Measurements from ENCODE around the gene CERS1.

The CERS1 gene

GRCh38 chr19:18895824-18896341 lies at the start of gene CERS1:
CERS1 (minus strand) TSS chr19:18896158; CDS start chr19:18896072, 86 bp downstream.
- Histone ChIP-seq H3K9ac (ENCODE audit: low read depth, low read length) (peak within 1 kb of the TSS; percentile 32; the same call in 1 of the 2 replicates), H3K4me1 (ENCODE audit: insufficient read depth, low read length) (no peaks in the 10 kb centered on the region; the same call in 1 of the 2 replicates), H3K27me3 (ENCODE audit: insufficient read depth, low read length) (peaks cover 27% of the 10 kb centered on the region), H3K4me3 (ENCODE audit: low read length) (peak within 1 kb of the TSS; percentile 71; the same call in 1 of the 2 replicates), H3K36me3 (ENCODE audit: insufficient read depth, low read depth, low read length) (no peaks in the 10 kb centered on the region), H3K9me3 (ENCODE audit: insufficient read depth, low read depth, low read length) (no peaks in the 10 kb centered on the region), H3K27ac (ENCODE audit: low read length) (no peak within 1 kb of the TSS)

- no peaks in the 10 kb centered on the region for H3K36me3 ChIP-seq (ENCODE audit: insufficient read depth, low read depth, low read length)
- H3K4me1 ChIP-seq (ENCODE audit: insufficient read depth, low read length) = no peaks in the 10 kb centered on the region
These were observed 49.3 kb upstream of the CERS1 start for GRCh38 chr19:18945297-18945696.

GRCh38 chr19:18943465-18943864 lies 47.5 kb upstream of the CERS1 start:
- Histone ChIP-seq H3K4me1 (ENCODE audit: insufficient read depth, low read length) (peaks cover 5% of the 10 kb centered on the region), H3K27ac (ENCODE audit: low read length) (no peak overlapping the region), H3K9ac (ENCODE audit: low read depth, low read length) (no peak overlapping the region), H3K36me3 (ENCODE audit: insufficient read depth, low read depth, low read length) (0 out of 2 replicates have a peak, but pooled peaks cover under 1% of the 10 kb centered on the region), H3K27me3 (ENCODE audit: insufficient read depth, low read length) (peaks cover 15% of the 10 kb centered on the region), H3K4me3 (ENCODE audit: low read length) (no peak overlapping the region), H3K9me3 (ENCODE audit: insufficient read depth, low read depth, low read length) (no peaks in the 10 kb centered on the region)

More at GRCh38 chr19:18945297-18945696, 49.3 kb upstream of the CERS1 start:
- H3K9ac ChIP-seq (ENCODE audit: low read depth, low read length) = no peak overlapping the region
- peaks cover 12% of the 10 kb centered on the region for H3K27me3 ChIP-seq (ENCODE audit: insufficient read depth, low read length)
- H3K27ac ChIP-seq (ENCODE audit: low read length) = no peak overlapping the region
- H3K4me3 ChIP-seq (ENCODE audit: low read length) = no peak overlapping the region
- no peaks in the 10 kb centered on the region for H3K9me3 ChIP-seq (ENCODE audit: insufficient read depth, low read depth, low read length)

- Histone ChIP-seq H3K36me3 (ENCODE audit: insufficient read depth, low read depth, low read length) (0 out of 2 replicates have a peak, but pooled peaks cover 5% of the 10 kb centered on the region), H3K4me1 (ENCODE audit: insufficient read depth, low read length) (peaks cover 5% of the 10 kb centered on the region), H3K27me3 (ENCODE audit: insufficient read depth, low read length) (peaks cover 15% of the 10 kb centered on the region), H3K9ac (ENCODE audit: low read depth, low read length) (no peak overlapping the region), H3K27ac (ENCODE audit: low read length) (no peak overlapping the region), H3K4me3 (ENCODE audit: low read length) (no peak overlapping the region), H3K9me3 (ENCODE audit: insufficient read depth, low read depth, low read length) (no peaks in the 10 kb centered on the region)
These were observed 46.7 kb upstream of the CERS1 start for GRCh38 chr19:18942692-18943091.

GRCh38 chr19:18941628-18942354 lies 45.8 kb upstream of the CERS1 start:
- Histone ChIP-seq H3K4me3 (ENCODE audit: low read length) (peak overlapping the region; percentile 60; the same call in 1 of the 2 replicates), H3K4me1 (ENCODE audit: insufficient read depth, low read length) (peaks cover 5% of the 10 kb centered on the region), H3K9ac (ENCODE audit: low read depth, low read length) (no peak overlapping the region), H3K27ac (ENCODE audit: low read length) (no peak overlapping the region), H3K9me3 (ENCODE audit: insufficient read depth, low read depth, low read length) (no peaks in the 10 kb centered on the region), H3K27me3 (ENCODE audit: insufficient read depth, low read length) (peaks cover 15% of the 10 kb centered on the region), H3K36me3 (ENCODE audit: insufficient read depth, low read depth, low read length) (0 out of 2 replicates have a peak, but pooled peaks cover 5% of the 10 kb centered on the region)

GRCh38 chr19:18940769-18941627 lies 45.0 kb upstream of the CERS1 start, which contains the start of gene HOMER3:
HOMER3 (minus strand) TSS chr19:18941217; CDS start chr19:18938982, 2,235 bp downstream.
- Histone ChIP-seq H3K9ac (ENCODE audit: low read depth, low read length) (peak within 1 kb of the TSS; percentile 76; the same call in 1 of the 2 replicates), H3K4me3 (ENCODE audit: low read length) (peak within 1 kb of the TSS; percentile 81), H3K9me3 (ENCODE audit: insufficient read depth, low read depth, low read length) (no peaks in the 10 kb centered on the region), H3K36me3 (ENCODE audit: insufficient read depth, low read depth, low read length) (0 out of 2 replicates have a peak, but pooled peaks cover 5% of the 10 kb centered on the region), H3K27me3 (ENCODE audit: insufficient read depth, low read length) (peaks cover 15% of the 10 kb centered on the region), H3K4me1 (ENCODE audit: insufficient read depth, low read length) (peaks cover 5% of the 10 kb centered on the region), H3K27ac (ENCODE audit: low read length) (no peak within 1 kb of the TSS)

- Histone ChIP-seq H3K27ac (ENCODE audit: low read length) (no peak overlapping the region), H3K4me1 (ENCODE audit: insufficient read depth, low read length) (peaks cover 5% of the 10 kb centered on the region), H3K36me3 (ENCODE audit: insufficient read depth, low read depth, low read length) (0 out of 2 replicates have a peak, but pooled peaks cover 5% of the 10 kb centered on the region), H3K9ac (ENCODE audit: low read depth, low read length) (peak overlapping the region; percentile 76; the same call in 1 of the 2 replicates), H3K27me3 (ENCODE audit: insufficient read depth, low read length) (peaks cover 15% of the 10 kb centered on the region), H3K9me3 (ENCODE audit: insufficient read depth, low read depth, low read length) (no peaks in the 10 kb centered on the region), H3K4me3 (ENCODE audit: low read length) (peak overlapping the region; percentile 81)
These were observed 44.2 kb upstream of the CERS1 start for GRCh38 chr19:18939922-18940768.

- Histone ChIP-seq H3K36me3 (ENCODE audit: insufficient read depth, low read depth, low read length) (0 out of 2 replicates have a peak, but pooled peaks cover 9% of the 10 kb centered on the region), H3K27ac (ENCODE audit: low read length) (no peak overlapping the region), H3K9me3 (ENCODE audit: insufficient read depth, low read depth, low read length) (no peaks in the 10 kb centered on the region), H3K4me1 (ENCODE audit: insufficient read depth, low read length) (peaks cover 5% of the 10 kb centered on the region), H3K27me3 (ENCODE audit: insufficient read depth, low read length) (peaks cover 15% of the 10 kb centered on the region), H3K4me3 (ENCODE audit: low read length) (peak overlapping the region; percentile 81; the same call in 1 of the 2 replicates), H3K9ac (ENCODE audit: low read depth, low read length) (no peak overlapping the region; the same call in 1 of the 2 replicates)
These were observed 43.2 kb upstream of the CERS1 start for GRCh38 chr19:18939163-18939562.

- Histone ChIP-seq H3K27me3 (ENCODE audit: insufficient read depth, low read length) (no peaks in the 10 kb centered on the region), H3K4me1 (ENCODE audit: insufficient read depth, low read length) (no peaks in the 10 kb centered on the region), H3K36me3 (ENCODE audit: insufficient read depth, low read depth, low read length) (peaks cover 16% of the 10 kb centered on the region; the same call in 1 of the 2 replicates), H3K4me3 (ENCODE audit: low read length) (peak overlapping the region; percentile 60; the same call in 1 of the 2 replicates), H3K9me3 (ENCODE audit: insufficient read depth, low read depth, low read length) (no peaks in the 10 kb centered on the region), H3K27ac (ENCODE audit: low read length) (no peak overlapping the region), H3K9ac (ENCODE audit: low read depth, low read length) (no peak overlapping the region)
These were observed 37.3 kb upstream of the CERS1 start for GRCh38 chr19:18933297-18933696.

- Histone ChIP-seq H3K27ac (ENCODE audit: low read length) (no peak overlapping the region), H3K9me3 (ENCODE audit: insufficient read depth, low read depth, low read length) (no peaks in the 10 kb centered on the region), H3K9ac (ENCODE audit: low read depth, low read length) (no peak overlapping the region), H3K4me1 (ENCODE audit: insufficient read depth, low read length) (no peaks in the 10 kb centered on the region), H3K27me3 (ENCODE audit: insufficient read depth, low read length) (no peaks in the 10 kb centered on the region), H3K4me3 (ENCODE audit: low read length) (peak overlapping the region; percentile 80), H3K36me3 (ENCODE audit: insufficient read depth, low read depth, low read length) (peaks cover 22% of the 10 kb centered on the region)
These were observed 36.4 kb upstream of the CERS1 start for GRCh38 chr19:18932216-18932841.

All from iPS-20b (cell line).